Measurements from ENCODE around the gene COL8A1. TPM values are rescaled to one million over a fixed set of nuclear protein-coding genes. Genes with fewer than 3 reads are reported as not detected.
A peak's percentile ranks its signal among the peaks of the same experiment; 100 is the strongest.
"Not testable (repeated sequence)": the region's sequence is repeated elsewhere in the genome, so short reads cannot be mapped to it uniquely, and the experiment has no call there.

The COL8A1 gene
- total RNA-seq (2014; rRNA removed): 86.6 and 102 TPM in 2 replicates
- polyA plus RNA-seq (2012): 363 TPM

GRCh38 chr3:99638167-99638948 lies at the start of gene COL8A1:
COL8A1 (plus strand) TSS chr3:99638594; CDS start chr3:99790683, 152,089 bp downstream.
- peak; percentile 81 for DNase-seq (ENCODE audit: low read depth)

GRCh38 chr3:99589168-99589567 lies 49.2 kb upstream of the COL8A1 start:
- not testable (repeated sequence) for DNase-seq (ENCODE audit: low read depth)

- DNase-seq (ENCODE audit: low read depth): no peak
These were observed 38.5 kb upstream of the COL8A1 start for GRCh38 chr3:99599894-99600293.

GRCh38 chr3:99601515-99601914 lies 36.9 kb upstream of the COL8A1 start:
- DNase-seq (ENCODE audit: low read depth): no peak

- no peak for DNase-seq (ENCODE audit: low read depth)
These were observed 36.2 kb upstream of the COL8A1 start for GRCh38 chr3:99602183-99602582.

GRCh38 chr3:99607151-99607550 lies 31.2 kb upstream of the COL8A1 start:
- no peak for DNase-seq (ENCODE audit: low read depth)

GRCh38 chr3:99614768-99615167 lies 23.6 kb upstream of the COL8A1 start:
- no peak for DNase-seq (ENCODE audit: low read depth)

GRCh38 chr3:99620077-99620767 lies 18.2 kb upstream of the COL8A1 start:
- DNase-seq (ENCODE audit: low read depth): no peak

- no peak for DNase-seq (ENCODE audit: low read depth)
These were observed 17.4 kb upstream of the COL8A1 start for GRCh38 chr3:99620976-99621375.

- no peak for DNase-seq (ENCODE audit: low read depth)
These were observed 13.7 kb upstream of the COL8A1 start for GRCh38 chr3:99624496-99625236.

- DNase-seq (ENCODE audit: low read depth): no peak
These were observed 13.2 kb upstream of the COL8A1 start for GRCh38 chr3:99625237-99625622.

- peak; percentile 52 for DNase-seq (ENCODE audit: low read depth)
These were observed 12.6 kb upstream of the COL8A1 start for GRCh38 chr3:99625643-99626416.

- no peak for DNase-seq (ENCODE audit: low read depth)
These were observed 12.0 kb upstream of the COL8A1 start for GRCh38 chr3:99626417-99626788.

GRCh38 chr3:99627062-99627826 lies 11.2 kb upstream of the COL8A1 start:
- peak; percentile 74 for DNase-seq (ENCODE audit: low read depth)

- no peak for DNase-seq (ENCODE audit: low read depth)
These were observed 7.6 kb upstream of the COL8A1 start for GRCh38 chr3:99630815-99631214.

- DNase-seq (ENCODE audit: low read depth): no peak
These were observed 4.4 kb upstream of the COL8A1 start for GRCh38 chr3:99633887-99634558.

GRCh38 chr3:99634881-99635280 lies 3.5 kb upstream of the COL8A1 start:
- DNase-seq (ENCODE audit: low read depth): no peak

- DNase-seq (ENCODE audit: low read depth): no peak
These were observed 3.0 kb upstream of the COL8A1 start for GRCh38 chr3:99635348-99635747.

- DNase-seq (ENCODE audit: low read depth): no peak
These were observed 1.4 kb upstream of the COL8A1 start for GRCh38 chr3:99637016-99637367.
